Psoas muscle (tissue), 8 donors: ENCODE measurements around the gene MAT2B. TPM values are rescaled to one million over a fixed set of nuclear protein-coding genes. Genes with fewer than 3 reads are reported as not detected.

Experiments used
- ATAC-seq, 4 donors: fragments of 200-7000 bp; cut with Tn5 transposase; one replicate each; pipeline ENCODE4 v1.9.1; 2020; ENCODE audit warnings: moderate library complexity in 3 of 4, mild to moderate bottlenecking in 2 of 4
- DNase-seq, 2 donors: peaks; one replicate each; pipeline ENCODE4 v3.0.0-alpha.2; 2020
- H3K27ac ChIP-seq: fragments of 200-600 bp; one replicate; pipeline ENCODE4 v1.8.0; 2022
- H3K27me3 ChIP-seq, 3 donors: fragments of 200-600 bp in 1 of 3; one replicate each; pipeline versions ENCODE4 v1.6.1 to v1.8.0; 2013 to 2022; ENCODE audit warnings: low read length in 2 of 3, mild to moderate bottlenecking in 2 of 3, moderate library complexity in 1 of 3; ENCODE audit not compliant: insufficient read depth in 3 of 3
- H3K36me3 ChIP-seq, 2 donors: fragments of 200-600 bp in 1 of 2; one replicate each; pipeline versions ENCODE4 v1.6.1 to v1.8.0; 2013 to 2022; ENCODE audit warnings: low read depth in 1 of 2, mild to moderate bottlenecking in 1 of 2, moderate library complexity in 1 of 2; ENCODE audit not compliant: insufficient read depth in 1 of 2
- H3K4me1 ChIP-seq: fragments of 200-600 bp; one replicate; pipeline ENCODE4 v1.8.0; 2022
- H3K4me3 ChIP-seq: fragments of 200-600 bp; one replicate; pipeline ENCODE4 v1.8.0; 2022; ENCODE audit warnings: mild to moderate bottlenecking
- H3K9me3 ChIP-seq: fragments of 200-600 bp; one replicate; pipeline ENCODE4 v1.8.0; 2022
- CTCF ChIP-seq: fragments of 200-600 bp; IDR thresholded peaks from one replicate; pipeline ENCODE4 v1.8.0; 2022; ENCODE audit warnings: antibody characterized with exemption
- WGBS, 3 donors: extraction: QIAGEN DNeasy Blood & Tissue Kit; methylation state at CpG; one replicate each; pipeline versions ENCODE4 v1.1.6 to v1.1.7; 2013; 5-methylcytosine and 5-hydroxymethylcytosine counted together
- intact Hi-C, 2 donors: fragments of 100-400 bp; cut with DNase I; formaldehyde crosslinking; loops; one replicate each; pipeline versions ENCODE4 v1.11.0 to v1.14.2; 2022
- polyA plus RNA-seq, 3 donors: library from polyadenylated mRNA; stranded (reverse); fragments of 200-250 nt; gene quantifications; one replicate each; pipeline ENCODE4 v1.2.3, GENCODE V29; 2013
- total RNA-seq, 4 donors: library from RNA; stranded (reverse); fragmentation: NEBNext Ultra II Directional in 2 of 4; extraction: Animal tissue kit (Norgen Biotek cat#: 25700) in 2 of 4; gene quantifications; one replicate each; pipeline versions ENCODE4 v1.2.1 to v1.2.4, GENCODE V29; 2021 to 2023
- donor health status: healthy with polysubstance abuse.
- donor health status: DM: no; HTN: no; CAD: no; lungs with moderate emphysema.
- donor health status: Bipolar disorder and iron deficiency.
- donor health status: healthy.
- donor health status: DM: yes; HTN: yes; CAD: no.
- donor health status: DM: no; HTN: no; CAD: no.
- donor health status: DM: no; HTN: no; CAD: no.
- donor health status: DM: yes; HTN: yes; CAD: no.

The MAT2B gene
- total and polyA plus RNA-seq, 7 donors = 27.3 to 72.7 (median 33.8) TPM

- no peak for TF ChIP-seq CTCF
- Histone ChIP-seq H3K4me3 (no peak overlapping the region), H3K4me1 (peaks cover 44% of the 10 kb centered on the region), H3K27ac (no peak overlapping the region), H3K27me3 (no peaks in the 10 kb centered on the region), H3K36me3 (peaks cover 0 to 55% of the 10 kb centered on the region in 2 donors), H3K9me3 (no peaks in the 10 kb centered on the region)
- 81 to 84% (median 82%) methylated on average over 5 of the region's 5 CpGs for WGBS, 3 donors
- ATAC-seq (no peak), DNase-seq (no peak)
- intact Hi-C loops = no loop called here
These were observed 7.1 kb downstream of the MAT2B start for GRCh38 chr5:163512526-163512925.

GRCh38 chr5:163525096-163525495 is 19.7 kb downstream of the MAT2B start:
- peaks cover 0 to 13% of the 10 kb centered on the region in 2 donors for H3K36me3 ChIP-seq
- WGBS, 3 donors = 80 to 100% (median 83%) methylated on average over 1 of the region's 1 CpG
- H3K9me3 ChIP-seq = no peaks in the 10 kb centered on the region
- no peak overlapping the region for H3K27ac ChIP-seq
- ATAC-seq (no peak), DNase-seq (no peak)
- TF ChIP-seq CTCF = no peak
- no peaks in the 10 kb centered on the region for H3K4me1 ChIP-seq
- H3K4me3 ChIP-seq = no peak overlapping the region
- intact Hi-C loops = no loop called here
- no peaks in the 10 kb centered on the region for H3K27me3 ChIP-seq

GRCh38 chr5:163529698-163530097 is 24.3 kb downstream of the MAT2B start:
- TF ChIP-seq CTCF = no peak
- H3K36me3 ChIP-seq = no peaks in the 10 kb centered on the region
- H3K4me1 ChIP-seq = no peaks in the 10 kb centered on the region
- H3K27ac ChIP-seq = no peak overlapping the region
- H3K4me3 ChIP-seq = no peak overlapping the region
- no peaks in the 10 kb centered on the region for H3K27me3 ChIP-seq
- intact Hi-C loops = no loop called here
- no peak for DNase-seq
- WGBS, 3 donors = 49 to 64% (median 55%) methylated on average over 5 of the region's 5 CpGs
- no peak for ATAC-seq
- H3K9me3 ChIP-seq = no peaks in the 10 kb centered on the region

- 82 to 84% (median 83%) methylated on average over 3 of the region's 3 CpGs for WGBS, 3 donors
- Histone ChIP-seq H3K27ac (no peak overlapping the region), H3K4me3 (no peak overlapping the region), H3K9me3 (no peaks in the 10 kb centered on the region), H3K27me3 (no peaks in the 10 kb centered on the region), H3K4me1 (no peaks in the 10 kb centered on the region), H3K36me3 (no peaks in the 10 kb centered on the region)
- ATAC-seq (no peak), DNase-seq (no peak)
- TF ChIP-seq CTCF = no peak
- intact Hi-C loops = no loop called here
These were observed 25.9 kb downstream of the MAT2B start for GRCh38 chr5:163531272-163531671.
